Astrocyte of the spinal cord (primary cell): ENCODE data around the gene SLC35F4.
A peak's percentile ranks its signal among the peaks of the same experiment; 100 is the strongest.
"Not testable (repeated sequence)": the region's sequence is repeated elsewhere in the genome, so short reads cannot be mapped to it uniquely, and the experiment has no call there.

Experiments used
- DNase-seq: peaks from one replicate; pipeline ENCODE4 v3.0.0; 2011; ENCODE audit warnings: low read depth, low spot score
- H3K4me3 ChIP-seq: 2 replicates; pipeline ENCODE4 v1.5.1; 2011; ENCODE audit warnings: low read depth, mild to moderate bottlenecking, low read length, moderate library complexity
- in situ Hi-C: cut with HindIII; loops from 2 replicates; pipeline ENCODE4 v1.10.0; 2017; ENCODE audit warnings: low sequenced_read_pairs
- TF ChIP-seq, protein P1 (sequence below): IDR thresholded peaks from 2 replicates; pipeline ENCODE4 v1.5.1; 2012; ENCODE audit warnings: low read depth, mild to moderate bottlenecking, low read length, inconsistent platforms

SLC35F4 gene

DNA sequence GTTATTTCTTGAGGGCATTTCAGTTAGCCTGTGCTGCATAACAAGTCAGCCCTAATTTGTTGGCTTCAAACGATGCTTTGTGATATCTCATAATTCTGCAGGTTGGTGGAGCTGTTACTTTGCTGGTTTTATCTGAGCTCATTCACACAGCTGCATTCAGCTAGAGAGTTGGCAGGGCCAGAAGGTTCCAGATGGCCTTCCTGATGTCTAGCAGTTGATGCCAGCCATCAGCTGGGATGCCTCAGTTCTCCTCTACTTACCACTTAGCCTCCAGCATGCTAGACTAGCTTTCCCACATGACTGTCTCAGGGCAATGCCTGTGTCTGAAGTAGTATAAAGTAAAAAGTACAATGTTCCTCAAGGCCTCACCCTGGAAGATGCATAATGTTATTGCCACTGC, 130.6 kb downstream of the SLC35F4 start:
- in situ Hi-C loops, result no loop called here
- TF ChIP-seq, protein P1, sequence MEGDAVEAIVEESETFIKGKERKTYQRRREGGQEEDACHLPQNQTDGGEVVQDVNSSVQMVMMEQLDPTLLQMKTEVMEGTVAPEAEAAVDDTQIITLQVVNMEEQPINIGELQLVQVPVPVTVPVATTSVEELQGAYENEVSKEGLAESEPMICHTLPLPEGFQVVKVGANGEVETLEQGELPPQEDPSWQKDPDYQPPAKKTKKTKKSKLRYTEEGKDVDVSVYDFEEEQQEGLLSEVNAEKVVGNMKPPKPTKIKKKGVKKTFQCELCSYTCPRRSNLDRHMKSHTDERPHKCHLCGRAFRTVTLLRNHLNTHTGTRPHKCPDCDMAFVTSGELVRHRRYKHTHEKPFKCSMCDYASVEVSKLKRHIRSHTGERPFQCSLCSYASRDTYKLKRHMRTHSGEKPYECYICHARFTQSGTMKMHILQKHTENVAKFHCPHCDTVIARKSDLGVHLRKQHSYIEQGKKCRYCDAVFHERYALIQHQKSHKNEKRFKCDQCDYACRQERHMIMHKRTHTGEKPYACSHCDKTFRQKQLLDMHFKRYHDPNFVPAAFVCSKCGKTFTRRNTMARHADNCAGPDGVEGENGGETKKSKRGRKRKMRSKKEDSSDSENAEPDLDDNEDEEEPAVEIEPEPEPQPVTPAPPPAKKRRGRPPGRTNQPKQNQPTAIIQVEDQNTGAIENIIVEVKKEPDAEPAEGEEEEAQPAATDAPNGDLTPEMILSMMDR, result no peak
- DNase-seq, result no peak
- H3K4me3 ChIP-seq, result no peak overlapping the region

DNA sequence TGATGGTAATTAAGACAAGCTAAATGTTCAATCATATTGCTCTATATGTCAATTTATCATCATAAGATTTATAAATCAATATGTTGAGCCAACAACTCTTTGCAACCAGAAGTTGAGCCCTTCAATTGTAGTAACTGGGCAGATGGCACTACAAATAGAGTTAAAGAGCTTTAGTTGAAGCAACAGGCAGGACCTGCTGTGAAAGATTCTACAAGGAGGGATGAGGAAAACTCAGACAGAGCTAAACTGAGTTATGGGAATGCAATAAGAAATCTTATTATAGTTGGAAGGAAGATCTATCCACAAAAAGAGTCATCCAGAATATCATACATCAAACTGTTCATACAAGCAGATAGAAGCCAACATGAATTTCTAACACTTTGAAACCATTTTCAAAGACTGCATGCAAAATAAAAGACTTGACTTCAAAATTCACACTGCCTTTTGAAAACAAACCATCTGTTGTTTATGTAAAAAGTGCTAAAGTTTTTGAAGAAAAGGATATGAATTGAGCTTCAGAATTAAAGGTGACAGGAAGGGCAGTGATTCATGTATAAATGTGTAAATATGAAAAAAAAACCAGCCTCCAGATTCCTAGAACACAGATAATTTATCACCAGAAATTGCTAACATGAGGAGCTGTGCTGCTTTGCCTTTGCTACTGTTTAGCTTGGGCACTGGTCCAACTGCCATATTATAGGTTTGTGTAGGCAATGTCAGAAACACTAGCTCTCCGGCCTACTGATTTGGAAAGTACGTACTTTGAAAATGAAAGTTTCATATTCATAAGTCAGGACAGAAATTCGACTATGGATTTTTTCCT, 133.2 kb downstream of the SLC35F4 start:
- in situ Hi-C loops, result no loop called here
- TF ChIP-seq, protein P1, result no peak
- DNase-seq, result peak; percentile 56
- H3K4me3 ChIP-seq, result no peak overlapping the region

DNA sequence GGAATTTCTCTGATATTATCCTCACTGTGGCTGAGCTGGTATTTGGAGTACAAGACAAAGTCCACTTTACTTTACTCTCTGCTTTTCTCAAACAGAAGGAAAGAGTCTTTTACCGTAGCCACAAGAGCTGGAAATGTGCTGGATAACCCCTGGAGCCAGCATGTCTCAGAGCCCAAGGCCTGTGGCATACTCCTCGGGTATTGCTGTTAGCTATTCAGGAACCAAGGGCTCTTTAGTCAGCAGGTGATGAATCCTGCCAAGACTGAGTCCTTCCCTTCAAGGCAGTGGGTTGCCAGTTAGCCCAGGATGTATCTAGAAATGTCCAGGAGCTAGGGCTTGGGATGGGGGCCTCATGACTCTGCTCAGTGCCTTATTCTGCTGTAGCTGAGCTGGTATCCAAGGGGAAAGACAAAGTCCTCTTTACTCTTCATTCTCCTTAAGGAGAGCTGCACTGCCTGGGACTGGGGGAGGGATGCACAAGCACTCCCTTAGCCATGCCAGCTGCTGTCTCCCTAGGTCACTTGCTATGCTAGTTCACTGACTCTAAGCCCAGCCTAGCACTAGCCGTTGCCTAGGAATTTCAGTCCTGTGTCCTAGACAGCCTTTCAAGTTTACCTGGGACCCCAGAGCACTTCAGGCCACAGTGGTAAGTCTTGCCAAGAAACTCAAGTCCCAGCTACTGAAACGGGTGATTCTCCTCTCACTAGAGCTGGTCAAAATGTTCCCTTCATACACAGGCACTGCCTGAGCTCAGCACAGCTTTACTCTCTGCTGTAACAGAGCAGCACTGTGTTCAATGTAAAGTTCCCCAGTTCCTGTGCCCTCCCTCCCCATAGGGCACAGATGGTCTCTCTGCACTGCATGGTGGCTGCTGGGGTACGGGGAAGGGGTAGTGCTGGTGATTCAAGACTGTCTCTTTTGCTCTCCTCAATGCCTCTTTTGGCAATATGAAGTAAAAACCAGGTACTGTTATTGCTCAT, 136.4 kb downstream of the SLC35F4 start:
- DNase-seq, result no peak
- TF ChIP-seq, protein P1, result no peak
- in situ Hi-C loops, result no loop called here
- no peak overlapping the region for H3K4me3 ChIP-seq

DNA sequence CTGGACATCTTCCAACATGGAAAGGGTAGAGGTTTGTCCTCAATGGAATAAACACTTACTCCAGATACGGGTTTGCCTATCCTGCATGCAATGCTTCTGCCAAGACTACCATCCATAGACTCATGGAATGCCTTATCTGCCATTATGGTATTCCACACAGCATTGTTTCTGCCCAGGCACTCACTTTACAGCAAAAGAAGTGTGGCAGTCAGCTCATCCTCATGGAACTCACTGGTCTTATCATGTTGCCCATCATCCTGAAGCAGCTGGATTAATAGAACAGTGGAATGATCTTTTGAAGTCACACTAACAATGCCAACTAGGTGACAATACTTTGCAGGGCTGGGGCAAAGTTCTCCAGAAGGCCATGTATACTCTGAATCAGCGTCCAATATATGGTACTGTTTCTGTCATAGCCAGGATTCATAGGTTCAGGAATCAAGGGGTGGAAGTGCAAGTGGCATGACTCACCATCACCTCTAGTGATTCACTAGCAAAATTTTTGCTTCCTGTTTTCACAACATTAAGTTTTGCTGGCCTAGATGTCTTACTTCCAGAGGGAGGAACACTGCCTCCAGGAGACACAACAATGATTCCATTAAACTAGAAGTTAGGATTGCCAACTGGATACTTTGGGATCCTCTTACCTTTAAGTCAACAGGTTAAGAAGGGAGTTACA, 140.4 kb downstream of the SLC35F4 start:
- peak; percentile 52 for DNase-seq
- in situ Hi-C loops, result no loop called here
- H3K4me3 ChIP-seq, result no peak overlapping the region
- TF ChIP-seq, protein P1, result no peak

DNA sequence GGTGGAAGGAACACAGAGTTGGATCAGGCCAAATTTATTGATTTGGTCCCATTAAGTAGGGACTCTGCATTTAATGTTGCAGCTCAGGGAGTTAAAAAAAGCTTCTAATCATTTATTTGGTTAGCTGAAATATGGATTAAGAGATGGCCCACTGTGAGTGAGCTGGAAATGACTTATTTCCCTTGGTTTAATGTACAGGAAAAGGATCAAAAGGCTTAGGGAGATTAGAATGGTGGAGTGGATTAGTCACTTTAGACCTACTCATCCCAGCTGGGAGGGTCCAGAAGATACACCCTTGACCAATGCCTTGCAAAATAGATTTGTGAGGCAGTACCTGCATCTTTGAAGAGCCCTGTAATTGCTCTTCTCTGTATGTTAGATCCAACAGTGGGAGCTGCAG, 143.8 kb downstream of the SLC35F4 start:
- in situ Hi-C loops, DNase-seq, H3K4me3 ChIP-seq: not testable (repeated sequence)

DNA sequence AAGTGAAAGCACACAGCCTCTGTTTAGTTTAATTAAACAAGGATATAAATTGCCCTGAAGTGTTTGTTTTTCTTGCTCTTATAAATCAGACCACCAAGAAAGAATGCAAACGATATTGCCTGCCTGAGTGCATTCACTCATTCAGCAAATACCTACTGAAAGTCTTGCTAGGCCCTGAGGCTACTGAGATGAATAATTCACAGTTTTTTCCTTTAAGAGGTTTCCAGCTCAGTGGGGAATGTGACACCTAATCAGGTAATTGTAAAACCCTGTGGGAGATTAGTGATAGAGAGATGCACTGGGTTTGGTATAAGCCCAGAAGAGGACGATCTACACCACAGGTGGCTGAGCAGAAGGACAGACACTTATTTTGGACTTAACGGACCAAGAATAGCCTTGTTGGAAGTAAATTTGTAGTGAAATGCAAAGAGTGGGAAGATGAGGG, 151.4 kb downstream of the SLC35F4 start:
- no peak for DNase-seq
- H3K4me3 ChIP-seq, result no peak overlapping the region
- in situ Hi-C loops, result no loop called here
- TF ChIP-seq, protein P1, result no peak
